ENCODE measurements around the gene B3GNT2.

The B3GNT2 gene

GRCh38 chr2:62177392-62178049, 18.4 kb upstream of the B3GNT2 start:
- no peak for TF ChIP-seq REST (IDR thresholded peaks at IDR 0.05; ENCODE audit: insufficient replicate concordance, low read depth)
- TF ChIP-seq CTCF (IDR thresholded peaks at IDR 0.05; ENCODE audit: insufficient read depth, low read length) = no peak
- no peak for TF ChIP-seq GABPA (IDR thresholded peaks at IDR 0.05; ENCODE audit: low read depth)
- TF ChIP-seq SPI1 (IDR thresholded peaks at IDR 0.05; ENCODE audit: borderline replicate concordance, low read depth) = no peak
- TF ChIP-seq POLR2AphosphoS5 (IDR thresholded peaks at IDR 0.05; ENCODE audit: low read depth) = no peak
- Histone ChIP-seq H3K27ac (replicated peaks) (no peak overlapping the region), H3K4me3 (replicated peaks; ENCODE audit: insufficient read depth, low read length) (no peak overlapping the region), H3K27me3 (ENCODE audit: insufficient read depth, poor library complexity, severe bottlenecking) (no peaks in the 10 kb centered on the region)
- DNase-seq (ENCODE audit: low read depth in 1 of 2, low spot score in 1 of 2) = no peak

GRCh38 chr2:62178741-62179271, 17.1 kb upstream of the B3GNT2 start:
- Histone ChIP-seq H3K27me3 (ENCODE audit: insufficient read depth, poor library complexity, severe bottlenecking) (no peaks in the 10 kb centered on the region), H3K4me3 (replicated peaks; ENCODE audit: insufficient read depth, low read length) (no peak overlapping the region), H3K27ac (replicated peaks) (no peak overlapping the region)
- no peak for DNase-seq (ENCODE audit: low read depth in 1 of 2, low spot score in 1 of 2)
- TF ChIP-seq SPI1 (IDR thresholded peaks at IDR 0.05; ENCODE audit: borderline replicate concordance, low read depth) (no peak), GABPA (IDR thresholded peaks at IDR 0.05; ENCODE audit: low read depth) (no peak), REST (IDR thresholded peaks at IDR 0.05; ENCODE audit: insufficient replicate concordance, low read depth) (no peak), POLR2AphosphoS5 (IDR thresholded peaks at IDR 0.05; ENCODE audit: low read depth) (no peak), CTCF (IDR thresholded peaks at IDR 0.05; ENCODE audit: insufficient read depth, low read length) (no peak)

GRCh38 chr2:62180975-62181374, 14.9 kb upstream of the B3GNT2 start:
- TF ChIP-seq SPI1 (IDR thresholded peaks at IDR 0.05; ENCODE audit: borderline replicate concordance, low read depth) (no peak), GABPA (IDR thresholded peaks at IDR 0.05; ENCODE audit: low read depth) (no peak), REST (IDR thresholded peaks at IDR 0.05; ENCODE audit: insufficient replicate concordance, low read depth) (no peak), CTCF (IDR thresholded peaks at IDR 0.05; ENCODE audit: insufficient read depth, low read length) (no peak), POLR2AphosphoS5 (IDR thresholded peaks at IDR 0.05; ENCODE audit: low read depth) (no peak)
- DNase-seq (ENCODE audit: low read depth in 1 of 2, low spot score in 1 of 2) = no peak
- Histone ChIP-seq H3K27ac (replicated peaks) (no peak overlapping the region), H3K4me3 (replicated peaks; ENCODE audit: insufficient read depth, low read length) (no peak overlapping the region), H3K27me3 (ENCODE audit: insufficient read depth, poor library complexity, severe bottlenecking) (no peaks in the 10 kb centered on the region)
